EH (cell line): ENCODE data around the gene TPBG.
"Not testable (repeated sequence)": the region's sequence is repeated elsewhere in the genome, so short reads cannot be mapped to it uniquely, and the experiment has no call there.

Source experiments
- DNase-seq: peaks from one replicate; pipeline ENCODE4 v3.0.0-alpha.2; 2015; ENCODE audit warnings: low read depth

The TPBG gene

GRCh38 chr6:82374516-82374915 is 10.9 kb downstream of the TPBG start:
- no peak for DNase-seq

- no peak for DNase-seq
These were observed 13.0 kb downstream of the TPBG start for GRCh38 chr6:82376636-82377035.

- no peak for DNase-seq
These were observed 17.1 kb downstream of the TPBG start for GRCh38 chr6:82380566-82381185.

- DNase-seq, result no peak
These were observed 17.7 kb downstream of the TPBG start for GRCh38 chr6:82381278-82381677.

- no peak for DNase-seq
These were observed 21.5 kb downstream of the TPBG start for GRCh38 chr6:82385102-82385501.

- no peak for DNase-seq
These were observed 21.9 kb downstream of the TPBG start for GRCh38 chr6:82385546-82385945.

- DNase-seq, result no peak
These were observed 22.3 kb downstream of the TPBG start for GRCh38 chr6:82385961-82386360.

GRCh38 chr6:82394770-82395169 is 31.2 kb downstream of the TPBG start:
- DNase-seq, result not testable (repeated sequence)

GRCh38 chr6:82396964-82397751 is 33.5 kb downstream of the TPBG start:
- DNase-seq, result peak; percentile 82

- peak; percentile 60 for DNase-seq
These were observed 34.5 kb downstream of the TPBG start for GRCh38 chr6:82397962-82398692.

GRCh38 chr6:82408952-82409431 is 45.4 kb downstream of the TPBG start:
- DNase-seq, result peak; percentile 74

- peak; percentile 16 for DNase-seq
These were observed 46.6 kb downstream of the TPBG start for GRCh38 chr6:82410151-82410648.

GRCh38 chr6:82413868-82414267 is 50.3 kb downstream of the TPBG start:
- DNase-seq, result no peak

GRCh38 chr6:82415820-82416219 is 52.2 kb downstream of the TPBG start:
- DNase-seq, result peak; percentile 38

- no peak for DNase-seq
These were observed 52.7 kb downstream of the TPBG start for GRCh38 chr6:82416346-82416745.
